GM23248 (cell line): ENCODE measurements around the gene PDILT.

ENCODE experiments used
- EZH2 ChIP-seq: fragments of 200-600 bp; sonication (generic); IDR thresholded peaks from 2 replicates; pipeline ENCODE4 v1.6.1; 2018; ENCODE audit warnings: antibody characterized with exemption, mild to moderate bottlenecking; ENCODE audit not compliant: insufficient read depth, poor library complexity, severe bottlenecking
- EZH2phosphoT487 ChIP-seq: fragments of 200-600 bp; sonication (generic); IDR thresholded peaks from 2 replicates; pipeline ENCODE4 v1.6.1; 2018; ENCODE audit warnings: antibody characterized with exemption, moderate library complexity, mild to moderate bottlenecking, low read depth; ENCODE audit not compliant: insufficient read depth

GRCh38 chr16:20377181-20377580 is 27.4 kb downstream of the PDILT start:
- no peak for TF ChIP-seq EZH2
- no peak for TF ChIP-seq EZH2phosphoT487
